ENCODE measurements around the gene WDR62.
"Not testable (repeated sequence)": the region's sequence is repeated elsewhere in the genome, so short reads cannot be mapped to it uniquely, and the experiment has no call there.

Gene WDR62

DNA sequence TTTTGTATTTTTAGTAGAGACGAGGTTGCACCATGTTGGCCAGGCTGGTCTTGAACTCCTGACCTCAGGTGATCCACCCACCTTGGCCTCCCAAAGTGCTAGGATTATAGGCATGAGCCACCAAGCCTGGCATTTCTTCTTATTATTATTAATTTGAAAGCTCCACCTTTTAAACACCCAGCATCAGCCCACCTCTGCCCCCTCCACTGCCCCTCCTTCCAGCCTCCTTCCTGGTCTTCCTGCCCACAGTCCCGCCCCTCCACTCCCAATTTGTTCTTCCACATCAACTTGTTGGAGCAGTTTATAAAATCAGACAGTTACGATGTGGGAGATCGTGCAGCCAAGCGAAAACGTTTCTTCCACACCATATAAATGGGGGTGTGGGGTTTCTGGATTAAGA lies 14.2 kb upstream of the WDR62 start:
- no peak for DNase-seq (ENCODE audit: low read depth)

DNA sequence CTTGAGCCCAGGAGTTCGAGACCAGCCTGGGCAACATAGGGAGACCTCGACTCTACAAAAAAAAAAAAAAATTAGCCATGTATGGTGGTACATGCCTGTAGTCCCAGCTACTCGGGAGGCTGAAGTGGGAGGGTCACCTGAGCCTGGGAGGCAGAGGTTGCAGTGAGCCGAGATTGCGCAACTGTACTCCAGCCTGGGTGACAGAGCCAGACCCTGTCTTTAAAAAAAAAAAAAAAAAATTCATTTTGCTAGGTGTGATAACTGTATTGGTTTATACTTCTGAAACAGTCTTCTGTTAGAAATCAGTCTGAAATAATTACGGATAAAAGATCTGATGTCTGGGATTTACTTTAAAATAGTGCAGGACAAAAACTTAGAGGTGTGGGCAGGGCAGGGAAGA lies 13.6 kb upstream of the WDR62 start:
- DNase-seq (ENCODE audit: low read depth) = not testable (repeated sequence)

DNA sequence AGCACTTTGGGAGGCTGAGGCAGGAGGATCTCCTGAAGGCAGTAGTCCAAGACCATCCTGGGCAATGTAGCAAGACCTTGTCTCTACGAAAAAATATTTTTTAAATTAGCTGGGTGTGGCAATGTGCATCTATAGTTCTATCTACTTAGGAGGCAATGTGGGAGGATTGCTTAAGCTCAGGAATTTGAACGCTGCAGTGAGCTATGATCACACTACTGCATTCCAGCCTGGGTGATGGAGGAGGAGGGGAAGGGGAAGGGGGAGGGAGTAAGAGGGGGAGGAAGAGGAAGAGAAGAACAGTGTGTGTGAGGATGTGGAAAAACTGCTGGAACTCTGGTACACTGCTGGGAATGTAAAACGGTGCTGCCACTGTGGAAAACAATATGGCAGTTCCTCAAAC lies 12.9 kb upstream of the WDR62 start:
- DNase-seq (ENCODE audit: low read depth) = peak; percentile 93

DNA sequence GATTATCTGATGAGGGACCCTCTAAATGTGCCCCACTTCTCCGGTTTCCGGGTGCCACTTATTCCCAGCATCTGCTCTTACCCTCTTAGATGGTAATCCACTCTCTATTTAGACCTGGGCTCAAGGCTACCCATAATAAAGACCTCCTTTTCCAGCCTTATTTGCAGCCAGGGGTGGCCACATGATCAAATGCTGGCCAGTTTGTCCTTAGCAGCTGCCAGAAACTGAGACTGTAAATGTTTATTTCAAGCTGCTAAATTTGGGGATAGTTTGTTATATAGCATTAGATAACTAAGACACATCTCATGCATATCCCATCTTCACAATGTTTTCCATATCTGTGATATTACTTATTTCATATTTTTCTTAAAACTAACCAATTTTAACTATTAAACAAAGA lies 10.7 kb upstream of the WDR62 start:
- DNase-seq (ENCODE audit: low read depth) = no peak

DNA sequence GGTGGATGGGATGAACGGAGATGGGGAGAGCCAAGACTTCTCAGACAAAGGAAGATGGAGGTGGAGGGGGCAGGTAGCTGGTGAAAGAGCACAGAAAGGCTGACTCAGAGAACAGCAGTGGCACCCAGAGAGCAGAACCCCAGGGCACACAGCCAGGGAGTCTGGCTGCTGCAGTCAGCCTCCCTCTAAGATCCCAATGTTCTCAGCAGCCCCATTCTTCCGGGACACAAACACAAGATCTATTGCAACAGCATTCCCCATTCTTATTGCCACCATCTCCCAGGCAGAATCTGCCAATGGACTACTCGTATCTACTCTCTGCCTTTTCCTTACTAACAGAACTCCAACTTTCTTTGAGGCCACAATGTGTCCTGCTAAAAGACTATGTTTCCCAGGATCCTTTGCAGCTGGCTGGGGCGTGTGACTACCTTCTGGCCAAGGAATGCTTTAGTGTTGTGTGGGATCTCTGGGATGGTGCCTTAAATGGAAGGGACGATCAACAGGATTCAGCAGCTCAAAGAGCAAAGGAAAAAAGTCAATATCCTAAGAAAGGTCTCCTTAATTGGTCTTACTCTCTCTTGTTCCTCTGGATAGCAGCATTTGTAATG lies 8.2 kb upstream of the WDR62 start:
- DNase-seq (ENCODE audit: low read depth) = peak; percentile 47

DNA sequence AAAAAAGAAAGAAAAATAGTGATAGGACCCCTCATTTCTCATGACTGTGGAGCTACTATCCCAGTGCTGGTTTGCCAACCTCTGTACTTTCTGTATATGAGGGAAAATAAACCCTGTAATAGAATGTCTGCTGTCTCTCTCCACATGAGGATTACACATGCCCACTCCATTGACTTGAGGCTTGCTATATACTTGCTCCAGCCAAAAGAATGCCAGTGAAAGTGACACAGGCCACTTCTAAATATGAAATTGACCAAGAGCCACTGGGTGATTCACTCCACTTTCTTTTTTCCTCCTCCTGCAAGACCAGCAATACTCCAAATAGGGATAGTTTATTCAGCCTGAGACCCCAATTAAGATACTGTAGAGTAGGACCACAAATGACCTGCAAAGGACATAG lies 6.9 kb upstream of the WDR62 start:
- no peak for DNase-seq (ENCODE audit: low read depth)

DNA sequence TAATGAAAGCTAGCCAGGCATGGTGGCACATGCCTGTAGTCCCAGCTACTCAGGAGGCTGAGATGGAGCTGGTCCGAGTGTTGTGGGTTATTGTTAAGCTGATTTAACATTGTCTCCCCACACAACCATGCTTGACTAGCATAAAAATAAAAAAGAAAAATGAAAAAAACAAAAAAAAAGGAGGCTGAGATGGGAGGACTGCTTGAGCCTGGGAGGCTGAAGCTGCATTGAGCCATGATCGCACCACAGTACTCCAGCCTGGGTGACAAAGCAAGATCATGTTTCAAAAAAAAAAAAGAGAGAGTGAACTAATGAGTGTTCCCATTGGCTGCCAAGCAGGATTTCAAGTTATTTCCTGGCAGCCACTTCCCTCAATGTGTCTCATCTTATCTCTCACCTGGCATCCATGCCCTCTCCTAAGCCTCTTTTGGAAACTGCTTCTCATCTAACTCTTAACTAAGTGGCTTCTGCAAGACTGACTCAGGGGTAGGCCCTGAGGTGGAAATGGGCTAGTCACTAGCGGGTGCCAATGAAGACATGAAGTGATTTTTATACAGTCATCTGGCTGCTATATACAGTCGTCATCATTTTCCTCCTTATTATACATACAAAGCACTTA lies 5.5 kb upstream of the WDR62 start:
- peak; percentile 22 for DNase-seq (ENCODE audit: low read depth)

DNA sequence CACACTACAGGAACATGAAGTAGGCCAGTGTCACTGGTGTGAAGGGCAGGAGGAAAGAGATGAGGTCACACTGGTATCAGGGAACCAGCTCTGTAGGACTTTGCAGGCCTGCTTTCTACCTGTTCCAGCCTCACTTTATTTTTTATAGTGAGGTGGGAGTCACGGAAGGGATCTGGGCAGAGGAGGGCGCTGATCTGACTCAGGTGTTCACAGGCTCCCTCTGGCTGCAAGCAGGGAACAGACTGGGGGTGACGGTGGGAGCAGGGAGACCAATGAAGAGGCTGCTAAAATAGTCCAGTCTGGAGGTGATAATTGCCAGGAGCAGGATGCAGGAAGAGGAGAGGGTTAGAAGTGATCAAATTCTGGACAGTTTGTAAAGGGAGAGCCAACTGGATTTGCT lies 3.5 kb upstream of the WDR62 start:
- DNase-seq (ENCODE audit: low read depth) = peak; percentile 15

DNA sequence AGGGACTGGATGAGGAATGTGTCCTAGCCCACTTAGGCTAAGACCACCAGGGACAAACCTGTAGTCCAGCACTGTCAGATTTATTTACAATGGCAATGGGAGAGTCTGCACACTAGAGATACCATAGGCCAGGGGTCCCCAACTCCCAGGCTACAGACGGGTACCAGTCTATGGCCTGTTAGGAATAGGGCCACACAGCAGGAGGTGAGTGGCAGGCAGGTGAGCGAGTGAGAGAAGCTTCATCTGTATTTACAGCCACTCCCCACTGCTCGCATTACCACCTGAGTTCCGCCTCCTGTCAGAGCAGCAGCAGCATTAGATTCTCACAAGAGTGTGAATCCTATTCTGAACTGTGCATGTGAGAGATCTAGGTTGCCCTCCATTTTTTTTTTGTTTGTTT lies 3.1 kb upstream of the WDR62 start:
- DNase-seq (ENCODE audit: low read depth) = no peak

DNA sequence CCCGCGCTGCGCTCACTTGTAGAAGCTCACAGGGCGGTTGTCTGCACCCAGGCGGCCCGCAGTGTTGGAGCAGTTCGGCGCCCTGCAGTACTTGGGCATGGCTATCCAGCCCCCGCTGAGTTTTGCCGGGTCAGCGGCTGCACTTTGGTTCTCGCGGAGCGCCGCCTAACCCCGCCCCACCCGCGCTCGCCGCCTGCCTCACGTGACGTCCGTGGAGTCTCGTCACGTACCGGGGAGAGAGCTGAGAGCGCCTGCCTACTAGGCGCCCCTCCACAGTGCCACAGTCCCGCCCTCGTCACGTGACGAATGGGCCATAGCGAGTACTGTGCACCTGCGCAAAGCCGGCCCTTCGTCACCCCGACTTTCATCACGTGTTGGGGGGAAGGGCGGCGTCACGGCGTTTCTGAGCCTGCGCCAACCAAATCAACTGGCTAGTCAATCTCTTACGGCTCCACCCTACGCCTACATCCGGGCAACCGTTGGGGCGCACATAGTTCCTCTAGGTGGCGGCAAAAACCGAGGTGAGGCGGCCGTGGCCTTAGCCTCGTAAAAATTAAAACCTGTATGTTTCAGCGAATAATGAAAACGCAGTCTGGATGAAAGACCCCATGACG lies 471 bp upstream of the WDR62 start, which contains the start of gene THAP8:
Gene THAP8, minus strand, starts transcription at position 167 of the 614 bp plus-strand sequence. Its CDS starts 68 bp downstream, at position 99.
- DNase-seq (ENCODE audit: low read depth) = peak; percentile 99

DNA sequence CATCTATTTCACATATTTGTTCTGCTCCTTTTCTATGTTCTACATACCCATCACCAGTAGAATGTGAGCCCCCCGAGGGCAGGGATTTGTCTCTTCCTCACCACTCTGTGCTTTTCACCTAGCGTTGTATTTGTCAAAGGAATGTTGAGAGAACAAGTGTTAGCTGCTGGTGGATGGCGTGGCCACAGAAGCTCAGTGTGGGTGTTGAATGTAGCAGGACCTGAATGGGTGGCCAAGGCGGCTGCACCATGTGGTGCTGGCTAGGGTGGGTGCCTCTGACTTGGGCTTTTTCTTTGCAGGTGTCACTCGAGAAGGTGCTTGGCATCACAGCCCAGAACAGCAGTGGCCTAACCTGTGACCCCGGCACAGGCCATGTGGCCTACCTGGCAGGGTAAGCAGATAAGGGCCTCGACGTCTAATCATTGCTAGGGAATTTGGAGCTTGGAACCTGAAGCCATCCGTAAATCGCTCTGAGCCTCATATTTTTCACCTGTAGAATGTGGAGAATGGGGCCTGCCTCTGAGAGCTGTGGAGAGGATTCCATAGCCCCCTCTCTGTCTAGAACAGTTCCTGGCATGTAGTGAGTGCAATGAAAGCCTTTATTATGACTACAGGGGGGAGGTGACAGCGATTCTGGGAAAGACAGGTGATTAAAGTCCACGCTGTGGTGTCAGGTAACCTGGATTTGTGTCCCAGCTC lies 3.9 kb downstream of the WDR62 start:
- DNase-seq (ENCODE audit: low read depth) = no peak

DNA sequence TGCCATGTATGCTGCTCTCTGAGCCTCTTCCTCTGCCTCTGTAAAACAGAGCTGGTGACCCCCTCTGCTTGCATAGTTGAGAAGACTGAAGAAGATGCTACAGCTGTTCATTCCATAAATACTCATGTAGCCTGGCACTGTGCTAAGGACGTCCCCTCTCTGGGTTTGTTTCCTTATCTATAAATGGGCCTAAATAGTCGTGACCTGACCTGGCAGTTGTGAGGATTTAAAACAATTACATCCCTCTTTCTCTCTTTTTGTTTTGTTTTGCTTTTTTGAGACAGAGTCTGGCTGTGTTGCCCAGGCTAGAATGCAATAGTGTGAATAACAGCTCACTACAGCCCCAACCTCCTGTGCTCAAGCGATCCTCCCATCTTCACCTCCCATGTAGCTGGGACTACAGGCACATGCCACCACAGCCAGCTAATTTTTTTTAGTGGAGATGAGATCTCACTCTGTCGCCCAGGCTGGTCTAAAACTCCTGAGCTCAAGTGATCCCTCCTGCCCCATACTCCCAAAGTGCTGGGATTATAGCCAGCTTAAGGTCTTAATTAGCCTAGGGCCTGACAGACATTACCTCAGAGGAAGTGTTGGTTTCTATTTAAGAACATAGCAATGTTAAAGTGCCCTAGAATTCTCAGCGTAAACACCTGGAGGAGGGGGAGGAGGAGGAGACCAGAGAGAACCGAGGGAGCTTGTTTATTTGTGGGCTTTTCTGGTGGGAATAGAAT lies 4.6 kb downstream of the WDR62 start:
- DNase-seq (ENCODE audit: low read depth) = no peak

DNA sequence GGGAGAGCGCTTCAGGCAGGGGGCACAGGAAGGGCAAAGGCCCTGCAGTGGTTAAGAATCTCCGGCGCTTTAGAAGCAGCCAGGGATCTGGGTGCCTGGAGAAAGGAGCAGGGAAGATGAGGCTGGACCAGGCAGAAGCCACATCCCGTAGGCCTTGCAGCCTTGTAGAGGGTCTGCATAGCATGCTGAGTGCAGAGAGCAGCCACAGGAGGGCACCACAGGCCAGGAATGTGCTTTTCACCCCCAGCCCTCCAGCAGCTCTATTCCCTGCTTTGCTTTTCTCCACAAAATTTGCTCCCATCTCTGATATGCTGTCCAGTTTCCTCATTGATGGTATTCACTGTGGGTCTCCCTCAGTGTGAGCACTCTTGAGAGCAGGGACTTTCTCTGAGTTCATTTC lies 5.7 kb downstream of the WDR62 start:
- DNase-seq (ENCODE audit: low read depth) = peak; percentile 72

DNA sequence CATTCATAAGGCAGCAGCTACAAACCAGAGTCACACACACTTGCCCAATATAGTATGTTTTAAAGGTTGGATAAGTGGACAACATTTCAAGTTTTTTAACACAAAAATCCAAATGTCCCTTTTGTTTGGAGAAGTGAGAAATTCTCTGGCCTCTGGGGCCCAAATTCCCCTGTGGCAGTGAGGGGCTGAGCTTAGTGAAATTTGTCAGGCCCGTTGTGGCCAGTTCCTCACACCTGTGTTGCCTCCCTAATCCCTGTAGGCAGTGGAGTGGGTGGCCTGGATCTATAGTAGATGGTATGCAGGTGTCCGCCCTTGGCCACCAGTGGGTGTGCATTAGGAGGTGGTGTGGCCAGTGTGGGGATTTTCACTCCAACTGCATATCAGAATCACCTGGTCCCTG lies 6.7 kb downstream of the WDR62 start:
- DNase-seq (ENCODE audit: low read depth) = no peak

DNA sequence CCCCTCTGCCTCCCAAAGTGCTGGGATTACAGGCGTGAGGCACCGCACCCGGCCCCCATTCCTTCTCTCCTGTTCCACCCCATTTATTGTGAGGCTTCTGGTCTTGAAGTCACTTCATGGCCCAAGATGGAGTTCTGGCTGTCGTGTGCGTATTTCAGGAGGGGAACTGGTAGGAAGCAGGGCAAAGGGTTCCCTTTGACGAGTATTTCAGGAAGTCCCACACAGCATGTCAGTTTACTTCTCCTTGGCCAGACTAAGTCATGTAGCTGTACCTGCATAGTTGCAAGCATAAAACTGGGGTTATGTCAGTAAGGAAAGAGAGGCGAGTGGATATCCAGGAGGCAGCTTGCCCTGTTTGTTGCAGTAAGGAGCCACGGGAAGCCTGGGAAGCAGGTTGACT lies 10.1 kb downstream of the WDR62 start:
- no peak for DNase-seq (ENCODE audit: low read depth)

DNA sequence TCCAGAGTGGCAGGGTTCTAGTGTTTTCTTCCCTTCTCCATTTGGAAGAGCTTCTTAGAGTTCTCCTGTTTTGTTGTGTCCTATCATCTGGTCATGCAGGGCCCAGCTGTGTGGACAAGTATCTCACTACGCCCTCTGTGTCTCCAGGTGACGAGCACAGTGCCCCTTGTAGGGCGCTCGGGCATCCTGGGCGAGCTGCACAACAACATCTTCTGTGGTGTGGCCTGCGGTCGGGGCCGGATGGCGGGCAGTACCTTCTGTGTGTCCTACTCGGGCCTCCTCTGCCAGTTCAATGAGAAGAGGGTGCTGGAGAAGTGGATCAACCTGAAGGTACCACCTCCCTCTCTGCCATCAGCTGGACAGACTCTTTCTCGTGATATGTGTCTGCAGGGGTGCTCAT lies 13.0 kb downstream of the WDR62 start:
- DNase-seq (ENCODE audit: low read depth) = no peak

DNA sequence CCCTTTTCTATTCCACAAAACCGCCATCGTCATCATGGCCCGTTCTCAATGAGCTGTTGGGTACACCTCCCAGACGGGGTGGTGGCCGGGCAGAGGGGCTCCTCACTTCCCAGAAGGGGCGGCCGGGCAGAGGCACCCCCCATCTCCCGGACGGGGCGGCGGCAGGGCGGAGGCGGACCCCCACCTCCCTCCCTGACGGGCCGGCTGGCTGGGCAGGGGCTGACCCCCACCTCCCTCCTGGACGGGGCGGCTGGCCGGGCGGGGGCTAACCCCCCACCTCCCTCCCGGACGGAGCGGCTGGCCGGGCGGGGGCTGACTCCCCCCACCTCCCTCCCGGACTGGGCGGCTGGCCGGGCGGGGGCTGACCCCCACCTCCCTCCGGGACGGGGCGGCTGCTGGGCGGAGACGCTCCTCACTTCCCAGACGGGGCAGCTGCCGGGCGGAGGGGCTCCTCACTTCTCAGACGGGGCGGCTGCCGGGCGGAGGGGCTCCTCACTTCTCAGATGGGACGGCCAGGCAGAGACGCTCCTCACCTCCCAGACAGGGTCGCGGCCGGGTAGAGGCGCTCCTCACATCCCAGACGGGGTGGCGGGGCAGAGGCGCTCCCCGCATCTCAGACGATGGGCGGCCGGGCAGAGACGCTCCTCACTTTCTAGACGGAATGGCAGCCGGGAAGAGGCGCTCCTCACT lies 14.3 kb downstream of the WDR62 start:
- not testable (repeated sequence) for DNase-seq (ENCODE audit: low read depth)

DNA sequence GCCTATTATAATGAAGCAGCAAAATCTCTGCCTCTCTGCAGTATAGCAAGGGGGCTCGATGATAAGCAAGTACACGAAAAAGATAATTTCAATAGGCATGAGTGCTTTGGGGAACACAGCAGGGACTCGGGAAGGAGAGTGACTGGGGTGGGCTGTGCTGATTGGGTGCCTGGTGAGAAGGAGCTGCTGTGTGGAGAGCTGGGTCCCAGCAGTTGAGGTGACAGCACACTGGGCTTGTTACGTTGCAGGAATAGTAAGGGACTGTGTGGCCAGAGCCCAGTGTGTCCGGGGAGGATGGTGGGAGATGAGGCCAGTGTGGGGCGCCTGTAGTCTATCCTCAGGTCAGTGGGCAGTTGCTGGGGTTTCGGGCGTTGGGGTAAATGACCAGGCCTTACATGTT lies 17.4 kb downstream of the WDR62 start:
- DNase-seq (ENCODE audit: low read depth) = no peak

DNA sequence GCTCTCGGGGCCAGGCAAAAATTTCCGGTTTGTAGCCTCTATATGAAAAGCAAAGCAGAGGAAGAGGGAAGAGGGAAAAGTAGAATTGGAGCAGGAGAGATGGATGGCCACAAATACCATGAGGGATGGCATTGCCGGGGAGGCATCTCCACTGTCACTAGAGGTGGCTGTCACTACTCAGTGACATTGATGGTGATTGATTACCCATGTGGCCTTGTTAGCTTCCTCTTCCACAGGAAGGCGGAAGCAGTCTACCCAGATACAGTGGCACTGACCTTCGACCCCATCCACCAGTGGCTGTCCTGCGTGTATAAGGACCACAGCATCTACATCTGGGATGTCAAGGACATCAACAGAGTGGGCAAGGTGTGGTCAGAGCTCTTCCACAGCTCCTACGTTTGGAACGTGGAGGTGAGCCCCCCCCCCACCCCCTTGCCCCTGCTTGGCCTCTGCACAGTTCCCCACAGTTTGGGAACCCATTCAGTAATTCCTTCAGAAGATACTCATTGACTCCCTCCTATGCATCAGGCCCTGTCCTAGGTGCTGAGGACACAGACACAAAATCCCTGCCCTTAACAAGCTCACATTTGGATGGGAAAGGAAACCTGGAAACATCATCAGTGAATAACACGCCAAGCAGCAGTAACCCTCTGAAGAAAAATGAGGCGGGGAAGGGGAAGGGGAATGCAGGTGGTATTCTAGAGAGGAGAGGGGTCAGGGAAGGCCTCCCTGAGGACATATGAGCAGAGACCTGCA lies 18.6 kb downstream of the WDR62 start:
- no peak for DNase-seq (ENCODE audit: low read depth)

DNA sequence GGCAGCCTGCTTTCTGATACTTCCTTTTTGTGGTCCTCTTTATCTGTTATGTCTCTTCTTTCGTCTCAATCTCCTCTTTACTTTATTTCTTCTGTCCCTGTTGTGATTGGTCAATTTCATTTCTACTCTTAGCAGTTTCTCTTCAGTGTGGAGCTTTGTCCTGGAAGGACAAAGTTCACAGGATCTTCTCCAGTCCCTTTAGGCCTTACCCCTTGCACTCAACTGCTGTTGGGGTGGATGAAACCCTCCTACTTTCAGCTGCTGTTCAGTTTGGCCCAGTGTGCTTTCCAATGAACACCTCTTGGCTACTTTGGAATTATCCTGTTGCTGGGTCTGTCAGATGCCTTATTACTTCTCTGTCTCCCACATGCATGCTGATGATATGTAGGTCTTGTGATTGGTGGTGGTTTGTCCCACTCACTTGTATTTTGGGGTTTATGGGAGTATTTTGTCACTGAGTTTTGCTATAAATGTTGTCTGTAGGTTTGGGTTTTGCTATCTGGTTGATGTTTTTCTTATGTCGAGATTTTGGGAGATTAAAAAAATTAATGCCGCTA lies 24.8 kb downstream of the WDR62 start:
- DNase-seq (ENCODE audit: low read depth) = no peak

DNA sequence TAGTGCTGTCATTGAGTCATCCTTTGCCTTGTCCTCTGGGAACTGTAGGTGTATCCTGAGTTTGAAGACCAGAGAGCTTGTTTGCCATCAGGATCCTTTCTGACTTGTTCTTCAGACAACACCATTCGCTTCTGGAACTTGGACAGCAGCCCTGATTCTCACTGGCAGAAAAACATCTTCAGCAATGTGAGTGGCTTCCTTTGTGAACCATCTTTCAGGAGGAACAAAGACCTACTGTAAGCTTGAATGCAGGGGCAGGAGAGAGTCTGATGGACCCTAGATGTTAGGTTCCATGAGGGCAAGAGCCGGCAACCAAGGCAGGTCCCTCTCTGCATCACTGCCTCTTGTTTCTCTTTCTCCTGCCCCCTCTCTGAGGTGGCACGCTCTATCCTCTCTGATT lies 26.7 kb downstream of the WDR62 start:
- no peak for DNase-seq (ENCODE audit: low read depth)

Measured in iris pigment epithelial cell (primary cell).